Lung (tissue), 12 donors: ENCODE measurements around the gene ALPK1. TPM values are rescaled to one million over a fixed set of nuclear protein-coding genes. Genes with fewer than 3 reads are reported as not detected.

Source experiments
- ATAC-seq: fragments of 200-7000 bp; cut with Tn5 transposase; one replicate; pipeline ENCODE4 v1.9.1; 2020; ENCODE audit warnings: moderate number of reproducible peaks; ENCODE audit not compliant: insufficient read depth, low FRiP score
- DNase-seq, 3 donors: peaks; one replicate each; pipeline ENCODE4 v3.0.0-alpha.2; 2013 to 2017
- H3K27ac ChIP-seq, 2 donors: one replicate each; pipeline ENCODE4 v1.5.1; 2013; ENCODE audit warnings: mild to moderate bottlenecking in 2 of 2, moderate library complexity in 2 of 2, control low read depth in 1 of 2, inconsistent platforms in 1 of 2, low read depth in 1 of 2, low read length in 1 of 2
- H3K27me3 ChIP-seq, 3 donors: one replicate each; pipeline ENCODE4 v1.5.1; 2013; ENCODE audit warnings: low read length in 2 of 3; ENCODE audit not compliant: control insufficient read depth in 3 of 3, insufficient read depth in 3 of 3
- H3K36me3 ChIP-seq, 4 donors: one replicate each; pipeline ENCODE4 v1.5.1; 2013; ENCODE audit warnings: low read length in 4 of 4, mild to moderate bottlenecking in 1 of 4, moderate library complexity in 1 of 4; ENCODE audit not compliant: control insufficient read depth in 4 of 4, insufficient read depth in 4 of 4
- H3K4me1 ChIP-seq, 5 donors: one replicate each; pipeline ENCODE4 v1.5.1; 2013; ENCODE audit warnings: low read length in 5 of 5, mild to moderate bottlenecking in 2 of 5, moderate library complexity in 1 of 5; ENCODE audit not compliant: control insufficient read depth in 5 of 5, insufficient read depth in 5 of 5
- H3K4me3 ChIP-seq: one replicate; pipeline ENCODE4 v1.5.1; 2013; ENCODE audit warnings: mild to moderate bottlenecking, control low read depth, moderate library complexity
- H3K9ac ChIP-seq, 2 donors: one replicate each; pipeline ENCODE4 v1.5.1; 2013; ENCODE audit warnings: low read length in 2 of 2, control low read depth in 1 of 2; ENCODE audit not compliant: insufficient read depth in 1 of 2
- H3K9me3 ChIP-seq, 4 donors: one replicate each; pipeline ENCODE4 v1.5.1; 2013; ENCODE audit warnings: low read length in 3 of 4, mild to moderate bottlenecking in 1 of 4, moderate library complexity in 1 of 4; ENCODE audit not compliant: control insufficient read depth in 4 of 4, insufficient read depth in 3 of 4
- WGBS, 2 donors: extraction: QIAGEN DNeasy Blood & Tissue Kit; methylation state at CpG; one replicate each; pipeline ENCODE4 v1.1.7; 2013; 5-methylcytosine and 5-hydroxymethylcytosine counted together
- polyA plus RNA-seq, 2 donors: library from polyadenylated mRNA; stranded (reverse); fragments of 200-250 nt; gene quantifications; one replicate each; pipeline ENCODE4 v1.2.1, GENCODE V29; 2013
- total RNA-seq, 2 donors: library from RNA; depleted of rRNA in 1 of 2; stranded (reverse); fragments of >200 nt in 1 of 2; gene quantifications; one replicate each; pipeline ENCODE4 v1.2.1, GENCODE V29; 2014 to 2021
- TF ChIP-seq, protein P1 (sequence below): IDR thresholded peaks from 2 replicates; pipeline ENCODE4 v1.5.1; 2012; ENCODE audit warnings: mild to moderate bottlenecking; ENCODE audit errors: control extremely low read depth, extremely low read depth
- donor health status: control.
- donor health status: control.
- donor health status: Bipolar disorder and iron deficiency.
- donor health status: healthy.
- donor health status: DM: yes; HTN: yes; CAD: no.

Gene ALPK1
- total and polyA plus RNA-seq, 4 donors = 8.9 to 57.2 (median 23.4) TPM

DNA sequence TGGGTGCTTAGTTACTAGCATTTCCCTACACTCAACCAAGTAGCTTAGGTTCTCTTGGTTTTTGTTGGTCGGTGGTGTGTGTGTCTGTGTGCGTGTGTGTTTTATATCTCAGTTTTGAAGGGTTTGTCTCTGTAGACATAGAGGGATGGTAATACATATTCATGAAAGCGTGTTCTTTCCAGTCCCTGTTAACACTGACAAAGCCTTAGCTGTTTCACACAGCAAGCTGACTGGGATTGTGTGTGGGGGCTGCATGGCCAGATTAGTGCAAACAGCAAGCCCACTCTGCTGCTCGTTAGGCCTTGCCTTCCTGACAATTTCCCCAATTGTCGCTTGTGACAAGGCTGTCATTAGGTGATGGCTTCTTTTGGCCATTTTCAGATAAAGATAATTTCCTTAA lies 43.9 kb downstream of the ALPK1 start:
- no peak overlapping the region for H3K27ac ChIP-seq
- WGBS, 2 donors = 92 to 94% methylated on average over 5 of the region's 5 CpGs
- H3K9me3 ChIP-seq = no peaks in the 10 kb centered on the region
- no peak overlapping the region for H3K4me3 ChIP-seq
- H3K27me3 ChIP-seq = no peaks in the 10 kb centered on the region
- TF ChIP-seq, protein P1, sequence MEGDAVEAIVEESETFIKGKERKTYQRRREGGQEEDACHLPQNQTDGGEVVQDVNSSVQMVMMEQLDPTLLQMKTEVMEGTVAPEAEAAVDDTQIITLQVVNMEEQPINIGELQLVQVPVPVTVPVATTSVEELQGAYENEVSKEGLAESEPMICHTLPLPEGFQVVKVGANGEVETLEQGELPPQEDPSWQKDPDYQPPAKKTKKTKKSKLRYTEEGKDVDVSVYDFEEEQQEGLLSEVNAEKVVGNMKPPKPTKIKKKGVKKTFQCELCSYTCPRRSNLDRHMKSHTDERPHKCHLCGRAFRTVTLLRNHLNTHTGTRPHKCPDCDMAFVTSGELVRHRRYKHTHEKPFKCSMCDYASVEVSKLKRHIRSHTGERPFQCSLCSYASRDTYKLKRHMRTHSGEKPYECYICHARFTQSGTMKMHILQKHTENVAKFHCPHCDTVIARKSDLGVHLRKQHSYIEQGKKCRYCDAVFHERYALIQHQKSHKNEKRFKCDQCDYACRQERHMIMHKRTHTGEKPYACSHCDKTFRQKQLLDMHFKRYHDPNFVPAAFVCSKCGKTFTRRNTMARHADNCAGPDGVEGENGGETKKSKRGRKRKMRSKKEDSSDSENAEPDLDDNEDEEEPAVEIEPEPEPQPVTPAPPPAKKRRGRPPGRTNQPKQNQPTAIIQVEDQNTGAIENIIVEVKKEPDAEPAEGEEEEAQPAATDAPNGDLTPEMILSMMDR = no peak
- peaks cover 0 to 13% (median 0%) of the 10 kb centered on the region in 5 donors for H3K4me1 ChIP-seq
- ATAC-seq (no peak), DNase-seq (no peak)
- H3K36me3 ChIP-seq = peaks cover 0 to 4% (median 0%) of the 10 kb centered on the region in 4 donors
- no peak overlapping the region for H3K9ac ChIP-seq

DNA sequence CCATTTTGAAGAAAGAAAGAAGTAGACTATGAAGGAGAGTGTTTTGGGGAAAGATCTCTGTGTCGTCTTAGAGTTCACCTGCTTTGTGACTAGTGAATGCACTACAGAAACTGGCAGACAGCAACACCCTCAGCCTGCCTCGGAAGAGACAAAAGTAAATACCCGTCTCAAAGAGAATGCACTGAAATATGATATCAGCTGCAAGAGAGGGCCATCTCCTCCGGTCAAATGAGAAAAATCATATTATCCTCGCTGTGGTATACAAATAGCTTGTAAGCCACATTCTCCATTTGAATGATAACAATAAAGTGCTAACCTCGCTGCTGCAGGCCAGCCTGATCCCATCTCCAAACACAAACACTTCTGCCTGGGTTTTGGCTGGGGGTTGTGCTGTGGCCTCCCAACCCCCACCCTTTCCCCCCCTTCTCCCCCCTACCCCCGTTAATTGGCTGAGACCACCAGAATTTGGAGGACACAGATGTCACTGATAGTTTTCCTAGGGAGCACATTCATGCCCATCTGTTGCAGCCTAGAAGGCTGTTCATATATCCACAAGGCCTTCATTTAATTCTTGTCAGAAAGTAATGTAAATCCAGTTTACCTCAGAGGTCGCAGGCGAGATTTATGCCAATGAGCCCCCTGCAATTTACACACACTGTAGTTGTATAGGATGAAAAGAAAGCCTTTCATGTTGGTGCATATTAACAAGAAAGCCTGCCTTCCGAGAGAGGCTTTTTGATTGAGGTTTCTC lies 46.3 kb downstream of the ALPK1 start:
- DNase-seq = peak; percentile 74 to 76 (median 74)

DNA sequence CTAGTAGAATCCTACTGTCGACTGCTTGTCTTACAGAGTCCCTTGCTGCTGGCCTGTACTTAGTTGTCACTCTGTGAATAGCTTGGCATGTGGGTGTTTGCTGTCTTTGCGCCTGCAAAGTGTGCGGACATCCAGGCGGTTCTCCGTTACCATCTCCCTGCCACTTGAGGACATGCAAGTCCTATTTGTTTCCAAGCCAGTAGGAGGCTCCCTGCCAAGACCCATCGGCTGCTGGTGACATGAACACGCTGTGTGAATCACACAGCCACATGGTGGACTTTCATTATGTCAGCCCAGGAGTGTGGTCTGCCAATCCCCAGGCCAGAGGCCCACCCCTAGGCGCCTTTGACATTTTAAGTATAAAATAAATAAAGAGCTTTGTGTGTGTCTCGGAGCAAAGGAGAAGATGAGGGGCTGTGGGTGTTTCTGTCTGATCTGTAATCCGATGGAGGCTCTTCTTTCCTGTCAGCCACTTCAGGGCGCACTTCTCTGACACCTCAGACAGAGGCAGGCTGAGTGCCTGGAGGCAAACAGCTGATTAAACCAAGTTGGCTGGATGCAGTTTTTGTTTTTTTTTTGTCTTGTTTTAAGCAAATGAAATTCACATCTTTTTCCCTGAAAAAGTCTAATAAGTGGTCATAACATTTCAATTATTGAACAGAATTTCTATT lies 51.5 kb downstream of the ALPK1 start:
- peaks cover 0 to 45% (median 2%) of the 10 kb centered on the region in 5 donors for H3K4me1 ChIP-seq
- H3K9me3 ChIP-seq = no peaks in the 10 kb centered on the region
- H3K4me3 ChIP-seq = no peak overlapping the region
- no peak overlapping the region for H3K9ac ChIP-seq
- peak; percentile 87 for ATAC-seq
- H3K27me3 ChIP-seq = no peaks in the 10 kb centered on the region
- peak; percentile 95 to 97 (median 96) for DNase-seq
- TF ChIP-seq, protein P1 = no peak
- no peaks in the 10 kb centered on the region for H3K36me3 ChIP-seq
- 61 to 71% methylated on average over 11 of the region's 11 CpGs for WGBS, 2 donors
- H3K27ac ChIP-seq = peak overlapping the region in 1 of 2 donors; percentile 77

More for the DNA sequence above, 46.3 kb downstream of the ALPK1 start:
- H3K27me3 ChIP-seq = no peaks in the 10 kb centered on the region
- H3K36me3 ChIP-seq = peaks cover 0 to 4% (median 0%) of the 10 kb centered on the region in 4 donors
- no peak for ATAC-seq
- H3K9me3 ChIP-seq = no peaks in the 10 kb centered on the region
- peaks cover 0 to 32% (median 2%) of the 10 kb centered on the region in 5 donors for H3K4me1 ChIP-seq
- no peak overlapping the region for H3K9ac ChIP-seq
- TF ChIP-seq, protein P1 = no peak
- H3K27ac ChIP-seq = no peak overlapping the region
- WGBS, 2 donors = 77 to 84% methylated on average over 10 of the region's 10 CpGs
- H3K4me3 ChIP-seq = no peak overlapping the region
